ENCODE results near the gene CBX4. TPM values are rescaled to one million over a fixed set of nuclear protein-coding genes. Genes with fewer than 3 reads are reported as not detected.

CBX4 gene
- total and polyA plus RNA-seq, 2 of the 4 experiments (the other 2 are of a cell fraction), result 3.2 to 9.4 TPM

GRCh38 chr17:79833110-79833450, 6.2 kb downstream of the CBX4 start (continued):
- TF ChIP-seq, protein P1, sequence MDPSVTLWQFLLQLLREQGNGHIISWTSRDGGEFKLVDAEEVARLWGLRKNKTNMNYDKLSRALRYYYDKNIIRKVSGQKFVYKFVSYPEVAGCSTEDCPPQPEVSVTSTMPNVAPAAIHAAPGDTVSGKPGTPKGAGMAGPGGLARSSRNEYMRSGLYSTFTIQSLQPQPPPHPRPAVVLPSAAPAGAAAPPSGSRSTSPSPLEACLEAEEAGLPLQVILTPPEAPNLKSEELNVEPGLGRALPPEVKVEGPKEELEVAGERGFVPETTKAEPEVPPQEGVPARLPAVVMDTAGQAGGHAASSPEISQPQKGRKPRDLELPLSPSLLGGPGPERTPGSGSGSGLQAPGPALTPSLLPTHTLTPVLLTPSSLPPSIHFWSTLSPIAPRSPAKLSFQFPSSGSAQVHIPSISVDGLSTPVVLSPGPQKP (IDR thresholded peaks at IDR 0.05; ENCODE audit: borderline replicate concordance, low read depth, low read length), result no peak
- TF ChIP-seq MAFK (IDR thresholded peaks at IDR 0.05; ENCODE audit: low read depth, low read length), result no peak

DNA sequence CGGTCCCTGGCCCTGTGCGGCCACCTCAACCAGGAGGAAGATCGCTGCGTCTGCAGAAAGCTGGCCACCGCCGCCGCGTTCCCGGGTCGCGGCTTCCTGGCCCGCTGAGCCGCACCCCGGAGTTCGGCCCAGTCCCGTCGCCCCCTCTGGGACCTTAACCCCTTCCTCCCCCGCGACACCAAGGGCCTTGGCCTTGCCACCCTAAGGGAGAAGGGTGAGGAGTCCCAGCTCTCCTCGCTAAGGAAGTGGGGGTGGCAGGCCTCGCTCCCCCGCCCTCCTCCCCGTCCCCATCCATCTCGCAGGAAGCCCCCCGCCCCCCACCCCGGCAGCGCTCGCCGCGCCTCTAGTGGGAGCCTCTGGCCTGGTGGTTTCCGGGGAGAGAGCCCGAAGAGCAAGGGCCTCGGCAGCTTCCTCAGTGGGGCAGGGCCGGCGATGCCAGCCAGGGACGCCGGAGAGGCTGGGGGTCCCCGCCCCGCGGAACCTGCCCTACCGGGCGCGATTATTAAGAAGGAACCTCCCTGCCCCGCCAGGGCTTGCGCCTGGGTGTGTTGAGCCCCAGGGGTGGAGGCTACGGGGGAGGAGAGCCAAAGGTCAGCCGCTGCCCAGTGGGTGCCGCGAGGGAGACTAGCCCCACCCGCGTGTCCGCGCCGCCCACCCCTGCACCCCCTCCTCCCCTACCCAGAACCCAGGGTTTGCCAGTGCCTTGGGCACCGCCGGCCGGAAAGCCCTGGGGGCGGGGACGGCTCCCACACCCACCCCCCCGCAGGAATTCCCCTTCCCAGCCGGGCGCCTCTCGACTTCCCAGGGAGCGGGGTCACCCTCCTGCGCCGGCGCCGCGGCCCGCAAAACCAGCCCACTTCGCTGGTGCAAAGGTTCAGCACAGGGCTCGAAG, 6.8 kb downstream of the CBX4 start:
- POLR2A ChIA-PET (ENCODE audit: unreplicated experiment), result interaction anchor here (0.6 kb wide), 1 partner anchor 100 kb away, joined by 9 read pairs; no protein-coding TSS in a partner anchor
- Histone ChIP-seq H4K20me1 (ENCODE audit: insufficient read depth, low read length) (peaks cover 48% of the 10 kb centered on the region), H3K9me1 (ENCODE audit: insufficient read depth, low read length) (peaks cover 6% of the 10 kb centered on the region; the same call in 1 of the 2 replicates), H2BK20ac (ENCODE audit: low read depth, low read length) (no peak overlapping the region), H3K18ac (ENCODE audit: low read depth, low read length) (no peak overlapping the region), H3K23ac (ENCODE audit: low read depth, low read length) (no peak overlapping the region), H3K4me2 (ENCODE audit: low read depth, low read length) (peak overlapping the region; percentile 36; the same call in 1 of the 2 replicates), H4K5ac (ENCODE audit: low read depth, low read length) (no peak overlapping the region), H3K79me1 (ENCODE audit: low read depth in 1 of 2, low read length in 2 of 2) (peaks cover 4 to 42% of the 10 kb centered on the region in 2 experiments), H3K27ac (ENCODE audit: insufficient read depth, low read length) (no peak overlapping the region), H3K56ac (ENCODE audit: extremely low read depth, insufficient read depth, low read length) (no peak overlapping the region), H3K4me1 (ENCODE audit: control insufficient read depth, insufficient read depth, low read length) (peaks cover 20% of the 10 kb centered on the region), H3K27me3 (ENCODE audit: control insufficient read depth, insufficient read depth, low read length) (no peaks in the 10 kb centered on the region), H3K36me3 (ENCODE audit: control insufficient read depth, insufficient read depth, low read length) (peaks cover 21% of the 10 kb centered on the region; the same call in 1 of the 2 replicates), H2AK9ac (replicated peaks; ENCODE audit: low read depth, low read length, poor library complexity) (peak overlapping the region; percentile 85), H4K8ac (ENCODE audit: low read depth in 2 of 2, low read length in 2 of 2) (0 out of 4 replicates have a peak overlapping the region, but pooled peaks of 1 of the 2 experiments have one; percentile 56), H2BK120ac (ENCODE audit: low read depth, low read length) (no peak overlapping the region), H3K4me3 (ENCODE audit: insufficient read depth, low read depth, low read length) (no peak overlapping the region), H3K9me3 (ENCODE audit: control insufficient read depth, insufficient read depth, low read length) (no peaks in the 10 kb centered on the region), H3K4ac (ENCODE audit: low read depth, low read length) (no peak overlapping the region), H4K91ac (ENCODE audit: insufficient read depth, low read depth, low read length) (no peak overlapping the region), H3K9ac (ENCODE audit: low read depth, low read length) (no peak overlapping the region), H2AFZ (replicated peaks; ENCODE audit: low read length, poor library complexity) (peak overlapping the region; percentile 23), H2BK15ac (ENCODE audit: low read depth, low read length) (no peak overlapping the region), H3K14ac (replicated peaks; ENCODE audit: low read depth, low read length) (0 out of 2 replicates have a peak overlapping the region, but pooled peaks have one; percentile 32), H2AK5ac (ENCODE audit: low read depth, low read length) (peak overlapping the region; percentile 48; the same call in 1 of the 2 replicates), H2BK5ac (ENCODE audit: low read depth, low read length, poor library complexity, severe bottlenecking) (no peak overlapping the region)
- CTCF ChIA-PET, result no interaction called here
- TF ChIP-seq SMC3 (IDR thresholded peaks at IDR 0.05; ENCODE audit: low read depth, low read length) (no peak), POLR2A (IDR thresholded peaks at IDR 0.05; ENCODE audit: low read depth, low read length) (no peak), MXI1 (IDR thresholded peaks at IDR 0.05; ENCODE audit: borderline replicate concordance, low read depth, low read length) (no peak), MAZ (IDR thresholded peaks at IDR 0.05; ENCODE audit: borderline replicate concordance, low read depth, low read length) (peak; percentile 94)
- TF ChIP-seq, protein P2, sequence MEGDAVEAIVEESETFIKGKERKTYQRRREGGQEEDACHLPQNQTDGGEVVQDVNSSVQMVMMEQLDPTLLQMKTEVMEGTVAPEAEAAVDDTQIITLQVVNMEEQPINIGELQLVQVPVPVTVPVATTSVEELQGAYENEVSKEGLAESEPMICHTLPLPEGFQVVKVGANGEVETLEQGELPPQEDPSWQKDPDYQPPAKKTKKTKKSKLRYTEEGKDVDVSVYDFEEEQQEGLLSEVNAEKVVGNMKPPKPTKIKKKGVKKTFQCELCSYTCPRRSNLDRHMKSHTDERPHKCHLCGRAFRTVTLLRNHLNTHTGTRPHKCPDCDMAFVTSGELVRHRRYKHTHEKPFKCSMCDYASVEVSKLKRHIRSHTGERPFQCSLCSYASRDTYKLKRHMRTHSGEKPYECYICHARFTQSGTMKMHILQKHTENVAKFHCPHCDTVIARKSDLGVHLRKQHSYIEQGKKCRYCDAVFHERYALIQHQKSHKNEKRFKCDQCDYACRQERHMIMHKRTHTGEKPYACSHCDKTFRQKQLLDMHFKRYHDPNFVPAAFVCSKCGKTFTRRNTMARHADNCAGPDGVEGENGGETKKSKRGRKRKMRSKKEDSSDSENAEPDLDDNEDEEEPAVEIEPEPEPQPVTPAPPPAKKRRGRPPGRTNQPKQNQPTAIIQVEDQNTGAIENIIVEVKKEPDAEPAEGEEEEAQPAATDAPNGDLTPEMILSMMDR (conservative IDR thresholded peaks at IDR 0.05; ENCODE audit: low read depth, low read length), result no peak
- in situ Hi-C loops (cut with MboI; ENCODE audit: low sequenced_read_pairs), result no loop called here
- DNase-seq (no peak), ATAC-seq (ENCODE audit: low read depth) (peak; percentile 10)
- no TSS peak for BruUV-seq (replicated peaks)
- 33% methylated on average over 24 of the region's 72 CpGs; no CpG with 5 or more reads in 1 of the 2 experiments for WGBS, 2 experiments (ENCODE audit: extremely low coverage in 2 of 2, insufficient read length in 1 of 2)
- intact Hi-C loops (cut with micrococcal nuclease), result no loop called here
- dilution Hi-C loops (cut with HindIII; ENCODE audit: low sequenced_read_pairs, unreplicated experiment), result no loop called here

Measured in IMR-90 (cell line).